CD14-positive monocyte (primary cell): ENCODE data around the gene CALY. TPM values are rescaled to one million over a fixed set of nuclear protein-coding genes. Genes with fewer than 3 reads are reported as not detected.

ENCODE experiments used
- DNase-seq, 3 donors: peaks; one replicate each; pipeline ENCODE4 v3.0.0-alpha.2; 2011 to 2022
- H2AFZ ChIP-seq: 2 replicates; pipeline ENCODE4 v1.6.0; 2012; ENCODE audit warnings: mild to moderate bottlenecking, low read depth, low read length, inconsistent platforms; ENCODE audit not compliant: insufficient read depth, poor library complexity, severe bottlenecking
- H3K27ac ChIP-seq, 2 donors: 1 replicate in 1 of 2; 2 replicates in 1 of 2; pipeline ENCODE4 v1.5.1; 2012 to 2013; ENCODE audit warnings: low read length in 2 of 2, control low read depth in 1 of 2, inconsistent platforms in 1 of 2, low read depth in 1 of 2, mild to moderate bottlenecking in 1 of 2
- H3K27me3 ChIP-seq, 2 donors: one replicate each; pipeline versions ENCODE4 v1.6.0 to v1.6.1; 2011 to 2013; ENCODE audit warnings: low read length in 2 of 2; ENCODE audit not compliant: control insufficient read depth in 2 of 2, insufficient read depth in 2 of 2
- H3K36me3 ChIP-seq, 2 donors: replicated peaks in 1 of 2; 1 replicate in 1 of 2; 2 replicates in 1 of 2; pipeline versions ENCODE4 v1.5.1 to v1.6.1; 2012 to 2013; ENCODE audit warnings: low read length in 2 of 2, control low read depth in 1 of 2, inconsistent platforms in 1 of 2, mild to moderate bottlenecking in 1 of 2; ENCODE audit not compliant: insufficient read depth in 2 of 2, control insufficient read depth in 1 of 2
- H3K4me1 ChIP-seq, 2 donors: 1 replicate in 1 of 2; 2 replicates in 1 of 2; pipeline versions ENCODE4 v1.5.1 to v1.6.1; 2012 to 2013; ENCODE audit warnings: low read length in 2 of 2, control low read depth in 1 of 2, inconsistent platforms in 1 of 2, mild to moderate bottlenecking in 1 of 2, moderate library complexity in 1 of 2; ENCODE audit not compliant: insufficient read depth in 2 of 2, control insufficient read depth in 1 of 2
- H3K4me2 ChIP-seq: replicated peaks from 2 replicates; pipeline ENCODE3; 2012; ENCODE audit warnings: low read length, moderate library complexity, mild to moderate bottlenecking; ENCODE audit not compliant: poor library complexity, severe bottlenecking; ENCODE audit errors: extremely low read depth
- H3K4me3 ChIP-seq, 3 experiments: fragments of 200-600 bp in 1 of 3; sonication (generic) in 1 of 3; replicated peaks in 1 of 3; 1 replicate in 2 of 3; 2 replicates in 1 of 3; pipeline ENCODE4 v1.5.1; 2011 to 2013; ENCODE audit warnings: low read length in 3 of 3, mild to moderate bottlenecking in 3 of 3, control low read depth in 2 of 3, low read depth in 2 of 3, inconsistent platforms in 1 of 3, moderate library complexity in 1 of 3
- H3K79me2 ChIP-seq: 2 replicates; pipeline ENCODE4 v1.6.0; 2012; ENCODE audit warnings: mild to moderate bottlenecking, control low read depth, inconsistent platforms, low read length, moderate library complexity; ENCODE audit not compliant: insufficient read depth
- H3K9ac ChIP-seq: 2 replicates; pipeline ENCODE4 v1.6.0; 2017; ENCODE audit warnings: low read length, mild to moderate bottlenecking; ENCODE audit not compliant: insufficient read depth, poor library complexity, severe bottlenecking
- H3K9me3 ChIP-seq, 2 donors: replicated peaks in 1 of 2; 1 replicate in 1 of 2; 2 replicates in 1 of 2; pipeline versions ENCODE4 v1.5.1 to v1.6.1; 2012 to 2013; ENCODE audit warnings: low read length in 2 of 2, control low read depth in 1 of 2; ENCODE audit not compliant: control insufficient read depth in 1 of 2, insufficient read depth in 1 of 2
- H4K20me1 ChIP-seq: 2 replicates; pipeline ENCODE4 v1.6.0; 2012; ENCODE audit warnings: mild to moderate bottlenecking, low read length, control low read depth, moderate library complexity; ENCODE audit not compliant: insufficient read depth
- H3K27ac Mint-ChIP-seq, 7 donors: one replicate each; pipeline ENCODE4 v1.8.0; 2020; ENCODE audit warnings: mild to moderate bottlenecking in 7 of 7, mixed read lengths in 7 of 7, moderate library complexity in 6 of 7, inconsistent platforms in 2 of 7
- H3K27me3 Mint-ChIP-seq, 3 donors: one replicate each; pipeline ENCODE4 v1.8.0; 2021 to 2022; ENCODE audit warnings: low read depth in 3 of 3, mild to moderate bottlenecking in 3 of 3, mixed read lengths in 3 of 3, moderate library complexity in 3 of 3, inconsistent platforms in 1 of 3
- H3K36me3 Mint-ChIP-seq, 2 donors: one replicate each; pipeline ENCODE4 v1.8.0; 2020; ENCODE audit warnings: mixed read lengths in 2 of 2, inconsistent platforms in 1 of 2, mild to moderate bottlenecking in 1 of 2
- H3K4me1 Mint-ChIP-seq: one replicate; pipeline ENCODE4 v1.8.0; 2020; ENCODE audit warnings: mild to moderate bottlenecking, mixed read lengths
- H3K4me3 Mint-ChIP-seq, 2 donors: one replicate each; pipeline ENCODE4 v1.8.0; 2020; ENCODE audit warnings: mild to moderate bottlenecking in 2 of 2, mixed read lengths in 2 of 2, moderate library complexity in 1 of 2
- H3K9me3 Mint-ChIP-seq, 7 donors: one replicate each; pipeline ENCODE4 v1.8.0; 2020 to 2022; ENCODE audit warnings: mixed read lengths in 7 of 7, mild to moderate bottlenecking in 6 of 7, moderate library complexity in 6 of 7, inconsistent platforms in 2 of 7
- CTCF ChIP-seq: fragments of 200-600 bp; IDR thresholded peaks from one replicate; pipeline ENCODE4 v1.8.0; 2022; ENCODE audit warnings: antibody characterized with exemption, mild to moderate bottlenecking
- WGBS: methylation state at CpG from one replicate; pipeline ENCODE4 v1.1.5; 2013; ENCODE audit warnings: missing lambda C conversion rate; ENCODE audit not compliant: insufficient coverage; 5-methylcytosine and 5-hydroxymethylcytosine counted together
- intact Hi-C, 2 donors: fragments of 100-400 bp; cut with micrococcal nuclease; formaldehyde crosslinking; loops; one replicate each; pipeline versions ENCODE4 v1.15.0 to v1.15.1; 2023
- polyA plus RNA-seq, 3 donors: library from polyadenylated mRNA; depleted of rRNA in 1 of 3; unstranded in 2 of 3; stranded (reverse) in 1 of 3; fragments of 300-500 nt in 2 of 3; fragments of >200 nt in 1 of 3; fragmentation: Illumina TruSeq in 2 of 3; gene quantifications; 1 replicate in 2 of 3; 2 replicates in 1 of 3; pipeline ENCODE4 v1.2.3, GENCODE V29; 2012 to 2021

Gene CALY
- polyA plus RNA-seq, 3 donors, result not detected

GRCh38 chr10:133286366-133286765 lies 50.3 kb downstream of the CALY start:
- Mint-ChIP-seq H3K9me3 (no peaks in the 10 kb centered on the region), H3K4me1 (no peaks in the 10 kb centered on the region), H3K27ac (peak overlapping the region in 2 of 7 donors; percentile 22 to 33), H3K4me3 (no peak overlapping the region), H3K27me3 (peaks cover 0 to 4% (median 0%) of the 10 kb centered on the region in 3 donors), H3K36me3 (peaks cover 87 to 97% of the 10 kb centered on the region in 2 donors)
- no peak for DNase-seq
- H3K4me1 ChIP-seq, result peaks cover under 1 to 3% of the 10 kb centered on the region in 2 donors
- no peak overlapping the region for H3K27ac ChIP-seq
- 54% methylated on average over 6 of the region's 18 CpGs for WGBS
- no peak overlapping the region for H3K4me3 ChIP-seq
- H3K79me2 ChIP-seq, result no peaks in the 10 kb centered on the region
- no peaks in the 10 kb centered on the region for H3K27me3 ChIP-seq
- H4K20me1 ChIP-seq, result peaks cover 13% of the 10 kb centered on the region
- H3K4me2 ChIP-seq, result no peak overlapping the region
- H3K36me3 ChIP-seq, result peaks cover 91 to 97% of the 10 kb centered on the region in 2 donors
- H3K9me3 ChIP-seq, result no peaks in the 10 kb centered on the region
- H2AFZ ChIP-seq, result no peak overlapping the region
- intact Hi-C loops, result no loop called here
- H3K9ac ChIP-seq, result no peak overlapping the region
- TF ChIP-seq CTCF, result no peak

- Histone ChIP-seq H3K9ac (no peak overlapping the region), H3K27me3 (no peaks in the 10 kb centered on the region), H3K4me1 (peaks cover 12 to 14% of the 10 kb centered on the region in 2 donors), H3K9me3 (no peaks in the 10 kb centered on the region), H3K4me2 (no peak overlapping the region), H2AFZ (no peak overlapping the region), H3K4me3 (no peak overlapping the region), H3K79me2 (no peaks in the 10 kb centered on the region), H3K27ac (no peak overlapping the region), H4K20me1 (peaks cover 17% of the 10 kb centered on the region), H3K36me3 (peaks cover 85 to 97% of the 10 kb centered on the region in 2 donors)
- no peak for DNase-seq
- WGBS, result 94% methylated on average over 31 of the region's 36 CpGs
- intact Hi-C loops, result no loop called here
- peaks cover 0 to 4% (median 0%) of the 10 kb centered on the region in 3 donors for H3K27me3 Mint-ChIP-seq
- peaks cover 10% of the 10 kb centered on the region for H3K4me1 Mint-ChIP-seq
- no peak overlapping the region for H3K4me3 Mint-ChIP-seq
- no peaks in the 10 kb centered on the region for H3K9me3 Mint-ChIP-seq
- H3K27ac Mint-ChIP-seq, result peak overlapping the region in 2 of 7 donors; percentile 16 to 50
- H3K36me3 Mint-ChIP-seq, result peaks cover 86 to 98% of the 10 kb centered on the region in 2 donors
- no peak for TF ChIP-seq CTCF
These were observed 51.5 kb downstream of the CALY start for GRCh38 chr10:133285217-133285616.
